Stomach (tissue), 4 donors: ENCODE data around the gene KIAA1614.

ENCODE experiments used
- POLR2A ChIP-seq, 4 donors: fragments of 450-650 bp; IDR thresholded peaks; one replicate each; pipeline ENCODE4 v1.6.1; 2016; ENCODE audit warnings: antibody characterized with exemption in 4 of 4, control low read depth in 2 of 4, mild to moderate bottlenecking in 1 of 4, moderate library complexity in 1 of 4
- POLR2AphosphoS5 ChIP-seq, 3 donors: sonication (generic); formaldehyde crosslinking; IDR thresholded peaks; one replicate each; pipeline ENCODE4 v1.6.1; 2016; ENCODE audit warnings: antibody characterized with exemption in 3 of 3
- TF ChIP-seq, protein P1 (sequence below), 7 experiments: fragments of 450-650 bp in 4 of 7; fragments of 200-600 bp in 3 of 7; sonication (generic) in 3 of 7; IDR thresholded peaks; one replicate each; pipeline ENCODE4 v1.5.1; 2016 to 2019; ENCODE audit warnings: antibody characterized with exemption in 7 of 7, control low read depth in 2 of 7, mild to moderate bottlenecking in 1 of 7

DNA sequence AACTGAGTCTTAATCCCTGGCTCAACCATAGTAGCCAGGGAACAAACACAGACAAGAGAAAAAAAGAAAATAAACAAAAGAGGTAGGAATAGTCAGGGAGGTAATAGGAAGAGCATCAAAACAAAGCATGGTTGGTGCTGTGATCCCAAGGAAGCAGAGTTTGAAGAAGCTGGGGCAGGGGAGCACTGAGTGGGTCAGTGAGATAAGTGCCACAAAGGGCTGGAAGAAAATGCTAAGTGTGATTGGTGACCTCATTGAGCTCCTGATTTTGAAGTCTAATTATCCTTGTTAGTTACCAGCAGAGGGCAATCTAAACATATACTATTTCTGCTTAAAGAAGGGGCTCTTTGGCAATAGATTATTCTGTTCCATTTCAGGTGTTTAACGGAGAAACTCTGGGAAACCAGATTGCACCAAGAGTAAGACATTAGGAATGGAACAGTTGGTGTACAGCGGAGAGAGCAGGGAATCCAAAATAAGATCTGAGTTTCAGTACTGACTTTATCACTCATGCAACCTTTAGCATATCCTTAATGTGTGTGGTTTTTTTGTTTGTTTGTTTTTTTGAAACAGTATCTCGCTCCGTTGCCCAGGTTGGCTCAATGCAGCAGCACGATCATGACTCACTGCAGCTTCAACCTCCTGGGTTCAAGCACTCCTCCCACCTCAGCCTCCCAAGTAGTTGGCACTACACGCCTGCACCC, 30.7 kb upstream of the KIAA1614 start:
- TF ChIP-seq, protein P1, sequence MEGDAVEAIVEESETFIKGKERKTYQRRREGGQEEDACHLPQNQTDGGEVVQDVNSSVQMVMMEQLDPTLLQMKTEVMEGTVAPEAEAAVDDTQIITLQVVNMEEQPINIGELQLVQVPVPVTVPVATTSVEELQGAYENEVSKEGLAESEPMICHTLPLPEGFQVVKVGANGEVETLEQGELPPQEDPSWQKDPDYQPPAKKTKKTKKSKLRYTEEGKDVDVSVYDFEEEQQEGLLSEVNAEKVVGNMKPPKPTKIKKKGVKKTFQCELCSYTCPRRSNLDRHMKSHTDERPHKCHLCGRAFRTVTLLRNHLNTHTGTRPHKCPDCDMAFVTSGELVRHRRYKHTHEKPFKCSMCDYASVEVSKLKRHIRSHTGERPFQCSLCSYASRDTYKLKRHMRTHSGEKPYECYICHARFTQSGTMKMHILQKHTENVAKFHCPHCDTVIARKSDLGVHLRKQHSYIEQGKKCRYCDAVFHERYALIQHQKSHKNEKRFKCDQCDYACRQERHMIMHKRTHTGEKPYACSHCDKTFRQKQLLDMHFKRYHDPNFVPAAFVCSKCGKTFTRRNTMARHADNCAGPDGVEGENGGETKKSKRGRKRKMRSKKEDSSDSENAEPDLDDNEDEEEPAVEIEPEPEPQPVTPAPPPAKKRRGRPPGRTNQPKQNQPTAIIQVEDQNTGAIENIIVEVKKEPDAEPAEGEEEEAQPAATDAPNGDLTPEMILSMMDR (IDR thresholded peaks at IDR 0.05) = peak in 4 of 7 experiments; percentile 5 to 49 (median 37)
- TF ChIP-seq POLR2A (IDR thresholded peaks at IDR 0.05) (no peak), POLR2AphosphoS5 (IDR thresholded peaks at IDR 0.05) (no peak)
